Epidermal melanocyte (primary cell): Measurements from ENCODE around the gene NUP93.

Source experiments
- DNase-seq: peaks from one replicate; pipeline ENCODE4 v3.0.0; 2011; ENCODE audit warnings: low spot score; ENCODE audit not compliant: insufficient read length

NUP93 gene

DNA sequence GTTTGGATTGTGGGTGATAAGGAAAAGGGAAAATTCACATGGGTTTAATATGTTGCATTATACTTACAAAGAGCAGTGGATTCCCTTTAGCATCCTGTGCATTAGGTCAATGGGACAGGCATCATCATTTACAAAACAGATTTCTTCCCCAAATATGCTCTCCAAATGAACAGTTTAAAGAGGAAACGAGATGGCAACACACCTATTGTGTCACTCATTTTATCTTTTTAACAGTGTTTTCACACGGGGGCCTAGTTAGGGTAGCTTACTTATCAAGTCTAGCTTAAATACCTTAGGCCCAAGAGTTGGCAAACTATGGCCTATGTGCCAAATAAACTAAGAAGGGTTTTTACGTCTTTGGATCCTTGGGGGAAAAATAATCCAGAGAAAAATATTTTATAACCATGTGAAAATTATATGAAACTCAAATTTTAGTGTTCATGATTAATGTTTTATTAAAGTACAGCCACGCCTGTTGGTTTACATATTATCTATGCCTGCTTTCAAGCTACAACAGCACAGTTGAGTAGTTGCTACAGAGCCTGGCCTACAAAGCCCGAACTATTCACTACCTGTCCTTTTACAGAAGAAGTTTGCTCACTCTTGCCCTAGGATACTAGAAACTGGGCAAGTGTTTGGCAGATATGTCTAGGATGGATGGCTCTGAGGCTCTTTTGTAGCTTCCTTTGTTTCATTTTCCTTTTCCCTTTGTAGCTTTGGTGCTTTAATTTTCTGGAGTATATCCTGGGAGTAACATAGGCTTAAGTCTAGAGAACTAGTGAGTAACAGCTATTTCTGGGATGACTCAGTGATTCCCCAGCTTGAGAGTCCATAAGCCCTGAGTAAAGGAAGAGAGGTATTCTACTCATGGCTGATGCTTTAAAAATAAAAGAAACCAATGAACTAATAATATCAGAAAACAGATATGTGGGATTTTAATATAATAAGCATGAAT, 12.4 kb downstream of the NUP93 start:
- no peak for DNase-seq

DNA sequence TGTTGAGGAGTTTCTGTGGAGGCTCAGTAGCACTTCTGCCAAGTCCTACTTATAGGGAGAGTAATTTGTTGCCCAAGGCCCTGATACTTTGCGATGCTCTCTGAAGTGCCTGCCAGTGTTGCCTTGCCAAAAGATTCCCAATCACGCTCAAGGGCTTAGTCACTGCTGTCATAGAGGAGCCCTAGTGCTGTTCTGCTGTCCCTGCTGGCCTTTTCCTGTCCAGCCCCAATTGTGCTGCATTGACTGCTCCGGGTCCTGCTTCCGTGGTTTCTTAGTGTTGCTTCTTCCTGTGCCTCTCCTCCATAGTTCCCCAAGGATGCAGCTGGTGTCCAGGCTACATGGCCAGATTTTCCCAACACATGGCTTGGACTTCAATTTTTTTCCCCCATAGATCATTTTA, 13.9 kb downstream of the NUP93 start:
- DNase-seq = no peak

DNA sequence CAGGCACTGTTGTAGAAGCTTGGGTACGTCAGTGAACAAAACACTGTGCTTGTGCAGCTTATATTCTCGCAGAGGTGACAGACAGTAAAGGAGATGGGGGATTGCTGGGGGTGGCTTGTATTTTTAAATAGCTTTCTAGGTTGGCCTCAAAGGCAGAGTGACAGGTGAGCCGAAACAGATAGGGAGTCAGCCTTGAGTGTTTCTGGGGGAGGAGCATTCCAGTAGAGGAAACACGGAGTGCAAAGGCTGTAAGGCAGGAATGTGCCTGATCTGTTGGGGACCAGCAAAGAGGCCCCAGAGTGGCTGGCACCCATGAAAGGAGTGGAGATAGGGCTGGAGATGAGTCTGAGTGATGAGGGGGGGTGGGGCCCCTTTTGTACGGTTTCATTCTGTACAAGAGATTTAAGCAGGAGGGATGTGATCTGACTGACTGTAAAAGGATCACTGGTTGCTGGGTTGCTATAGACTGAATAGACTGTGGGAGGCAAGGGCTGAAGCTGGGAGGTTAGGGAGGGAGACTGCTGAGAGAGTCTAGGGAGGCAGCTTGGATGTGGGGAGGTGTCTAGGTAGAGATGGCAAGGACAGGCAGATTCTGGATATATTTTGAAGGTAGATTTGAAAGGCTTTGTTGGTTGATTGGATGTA, 15.2 kb downstream of the NUP93 start:
- DNase-seq = no peak

DNA sequence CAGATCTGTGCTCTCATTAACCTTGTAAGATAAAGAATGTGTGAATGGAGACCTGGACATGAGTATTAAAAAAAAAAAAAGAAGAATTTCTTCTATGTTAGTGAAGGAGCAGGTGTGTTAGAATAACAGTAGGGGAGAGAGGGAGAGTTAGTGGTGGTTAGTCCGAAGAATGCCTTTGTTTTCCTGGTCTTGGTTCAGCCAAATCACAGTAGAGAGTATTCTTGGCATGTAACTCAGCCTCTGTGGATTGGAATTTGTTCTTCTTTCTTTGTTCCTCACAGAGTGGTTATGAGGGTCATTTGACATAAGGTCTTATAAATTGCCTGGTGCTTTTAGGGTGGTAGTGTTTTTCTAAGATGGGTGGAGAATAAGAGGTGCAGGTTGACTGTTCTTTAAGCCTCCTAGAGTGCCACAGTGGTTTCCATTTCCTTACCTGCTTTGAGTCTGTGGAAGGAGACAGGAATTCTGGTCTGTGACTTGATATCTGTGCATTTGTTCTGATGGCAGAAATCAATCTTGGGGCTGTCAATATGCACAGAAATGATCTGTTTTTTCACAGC, 17.6 kb downstream of the NUP93 start:
- no peak for DNase-seq

GRCh38 chr16:56748191-56748590, 18.3 kb downstream of the NUP93 start:
- no peak for DNase-seq

DNA sequence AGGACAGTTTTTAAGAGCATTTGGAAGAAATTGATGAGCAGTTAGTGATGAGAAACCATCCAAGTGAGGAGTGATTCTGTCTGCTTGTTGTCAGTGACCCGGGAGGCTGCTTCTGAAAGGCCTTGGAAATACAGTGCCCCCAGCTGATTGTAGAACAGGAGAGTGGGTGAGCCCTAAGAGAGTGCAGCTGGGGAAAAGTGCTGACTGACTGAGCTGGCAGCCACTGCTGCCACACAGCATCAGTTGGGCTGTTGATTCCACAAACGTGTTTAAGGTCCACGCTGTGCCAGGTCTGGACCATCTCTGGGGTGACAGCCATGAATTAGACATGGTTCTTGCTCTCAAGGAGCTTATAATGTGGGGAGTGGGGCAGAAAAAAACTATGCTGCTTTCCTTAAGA, 18.9 kb downstream of the NUP93 start:
- no peak for DNase-seq

DNA sequence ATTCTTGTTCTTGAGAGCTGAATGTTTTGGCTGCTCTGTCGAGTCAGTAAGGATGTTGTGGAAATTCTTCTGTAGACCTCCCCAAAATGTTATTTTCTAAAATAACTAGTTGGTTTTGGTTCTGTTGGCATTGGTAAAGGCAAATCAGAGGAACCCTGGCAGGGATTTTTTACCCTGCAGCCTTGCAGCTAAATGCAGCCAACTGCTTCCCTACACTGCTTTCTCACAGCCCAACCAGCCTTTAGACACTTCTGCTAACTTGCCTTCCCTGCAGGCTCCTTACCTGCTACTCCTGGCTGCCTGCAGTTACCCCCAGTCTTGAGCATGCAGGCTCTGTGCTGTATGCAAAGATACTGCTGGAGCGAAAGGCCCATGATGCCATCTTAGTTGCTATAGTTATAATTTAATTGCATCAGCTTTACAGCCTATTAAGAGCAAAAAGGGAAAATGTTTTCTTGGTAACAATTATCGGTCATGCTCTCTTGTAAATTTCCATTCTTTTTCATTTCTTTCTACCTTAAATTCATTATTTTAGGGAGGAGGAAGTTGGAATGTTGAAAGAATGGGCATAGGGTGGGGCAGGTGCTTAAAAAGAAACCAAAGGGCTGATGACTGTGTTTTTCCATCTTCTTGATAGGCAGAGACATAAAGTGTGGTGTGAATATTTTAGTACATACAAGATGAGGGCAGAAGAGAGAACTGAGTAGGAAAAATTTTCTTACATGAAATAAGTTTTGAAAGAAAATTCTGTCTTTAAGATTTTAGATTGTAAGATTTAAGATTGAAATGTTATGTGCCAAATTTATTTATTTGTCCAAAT, 20.0 kb downstream of the NUP93 start:
- DNase-seq = no peak

DNA sequence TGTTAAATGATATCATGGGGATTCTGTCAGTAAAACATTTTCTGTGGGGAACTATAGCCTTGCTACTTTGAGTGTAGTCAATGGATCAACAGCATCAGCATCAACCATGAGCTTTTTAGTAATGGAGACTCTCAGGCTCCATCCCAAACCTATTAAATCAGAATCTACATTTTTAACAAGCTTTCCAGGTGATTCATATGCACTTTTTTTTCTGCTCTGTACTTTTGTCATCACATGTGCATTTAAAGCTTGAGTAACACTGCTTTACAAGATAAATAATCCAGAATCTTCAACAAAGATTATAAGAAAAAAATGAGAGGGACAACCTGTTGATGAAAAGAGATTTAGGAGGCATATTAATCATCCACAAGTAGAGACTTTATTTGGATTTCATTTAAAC, 23.5 kb downstream of the NUP93 start:
- no peak for DNase-seq

DNA sequence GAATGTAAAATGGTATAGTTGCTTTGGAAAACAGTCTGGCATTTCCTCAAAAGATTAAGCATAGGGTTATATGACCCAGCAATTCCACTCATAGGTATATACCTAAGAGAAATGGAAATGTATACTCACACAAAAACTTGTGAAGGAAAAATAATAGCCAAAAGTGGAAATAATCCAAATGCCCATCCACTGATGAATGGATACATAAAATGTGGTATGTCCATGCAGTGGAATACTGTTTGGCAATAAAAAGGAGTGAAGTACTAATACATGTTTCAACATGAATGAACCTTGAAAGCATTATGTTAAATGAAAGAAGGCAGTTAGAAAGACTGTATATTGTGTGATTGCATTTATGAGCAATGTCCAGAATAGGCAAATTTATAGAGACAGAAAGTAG, 25.1 kb downstream of the NUP93 start:
- DNase-seq = no peak

- DNase-seq = no peak
Observed at GRCh38 chr16:56758432-56758831, 28.5 kb downstream of the NUP93 start.

GRCh38 chr16:56758930-56759329, 29.0 kb downstream of the NUP93 start:
- no peak for DNase-seq

DNA sequence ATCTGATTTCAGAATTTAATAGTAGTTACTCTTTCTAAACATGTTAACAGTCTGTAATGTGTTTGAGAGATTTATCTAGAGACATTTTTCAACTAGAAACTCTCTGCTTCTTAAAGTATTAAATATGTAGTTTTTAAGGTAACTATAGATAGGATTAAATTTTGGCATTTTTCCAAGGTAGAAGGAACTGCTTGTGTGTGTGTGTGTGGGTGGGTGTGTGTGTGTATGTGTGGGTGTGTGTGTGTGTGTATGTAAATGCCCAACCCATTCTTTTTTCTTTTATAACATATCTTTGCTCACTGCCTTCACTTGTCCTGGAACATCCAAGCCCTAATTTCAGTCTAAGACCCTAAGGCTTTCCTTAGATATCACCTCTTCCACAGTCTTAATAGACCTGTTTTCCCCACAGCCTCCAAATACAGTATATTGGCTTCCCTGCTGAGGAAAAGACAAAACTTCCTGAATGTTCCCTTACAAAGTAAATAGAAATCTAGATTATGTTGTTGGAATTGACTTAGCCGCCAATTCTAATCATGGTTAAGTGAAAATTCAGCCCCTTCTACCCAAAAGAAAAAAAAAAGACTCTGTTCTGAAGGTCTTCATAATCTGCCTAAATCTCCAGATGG, 33.5 kb downstream of the NUP93 start:
- no peak for DNase-seq

DNA sequence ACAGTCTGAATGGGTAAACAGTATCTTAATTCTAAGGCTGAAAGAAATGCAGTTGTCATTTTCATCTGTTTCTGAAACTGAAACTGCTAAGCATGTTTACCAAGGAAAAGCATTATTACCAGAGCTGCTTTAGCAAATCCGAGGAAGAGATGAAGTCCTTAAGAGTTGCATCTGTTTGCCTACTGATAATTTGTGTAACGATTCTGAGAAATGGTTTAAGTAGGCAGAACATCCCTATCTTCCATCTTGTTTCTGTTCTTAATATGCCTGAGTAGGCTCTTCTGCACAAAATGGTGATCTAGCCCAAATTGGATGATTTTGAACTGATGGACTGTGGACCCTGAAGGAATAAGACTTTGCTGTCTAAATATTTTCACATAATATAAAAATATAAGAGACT, 34.9 kb downstream of the NUP93 start:
- no peak for DNase-seq

GRCh38 chr16:56765949-56766348, 36.0 kb downstream of the NUP93 start:
- DNase-seq = no peak

GRCh38 chr16:56767024-56767423, 37.1 kb downstream of the NUP93 start:
- no peak for DNase-seq

DNA sequence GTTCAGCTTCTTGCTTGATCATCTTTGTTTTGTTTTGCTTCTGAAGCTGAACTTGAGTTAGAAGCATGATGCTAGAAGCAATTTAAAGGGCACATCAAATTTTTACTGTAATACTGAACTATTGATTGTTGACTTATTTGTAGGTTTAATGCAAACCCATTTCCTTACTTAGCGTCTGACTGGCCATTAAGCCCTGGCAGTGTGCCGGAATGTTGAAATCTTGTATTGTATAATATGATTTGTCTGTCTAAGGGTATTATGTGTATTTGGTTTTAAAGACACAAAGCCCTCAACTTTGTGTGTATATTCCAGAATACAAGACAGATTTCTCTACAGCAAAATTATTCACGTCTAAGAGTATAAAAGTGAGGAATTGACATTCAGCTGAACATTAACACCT, 39.7 kb downstream of the NUP93 start:
- DNase-seq = no peak

GRCh38 chr16:56771558-56772279, 41.8 kb downstream of the NUP93 start:
- DNase-seq = no peak

DNA sequence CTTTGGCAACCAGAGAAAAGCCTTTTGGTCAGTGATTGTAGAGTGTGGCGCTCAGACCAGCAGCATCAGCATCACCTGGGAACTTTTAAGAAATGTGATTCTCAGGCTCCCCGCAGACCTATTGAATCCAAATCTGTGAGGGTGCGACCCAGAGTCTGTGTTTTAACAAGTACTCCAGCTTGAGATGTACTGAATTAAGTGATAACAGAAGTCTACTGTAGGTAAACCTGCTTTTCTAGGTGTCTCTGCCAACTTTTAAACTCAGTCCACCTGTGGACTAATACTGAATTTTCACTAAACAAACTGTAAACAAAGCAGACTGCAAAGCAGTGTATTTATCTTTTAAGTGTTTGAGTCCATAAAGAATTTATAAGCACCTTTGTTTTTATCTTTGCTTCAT, 43.6 kb downstream of the NUP93 start:
- no peak for DNase-seq

DNA sequence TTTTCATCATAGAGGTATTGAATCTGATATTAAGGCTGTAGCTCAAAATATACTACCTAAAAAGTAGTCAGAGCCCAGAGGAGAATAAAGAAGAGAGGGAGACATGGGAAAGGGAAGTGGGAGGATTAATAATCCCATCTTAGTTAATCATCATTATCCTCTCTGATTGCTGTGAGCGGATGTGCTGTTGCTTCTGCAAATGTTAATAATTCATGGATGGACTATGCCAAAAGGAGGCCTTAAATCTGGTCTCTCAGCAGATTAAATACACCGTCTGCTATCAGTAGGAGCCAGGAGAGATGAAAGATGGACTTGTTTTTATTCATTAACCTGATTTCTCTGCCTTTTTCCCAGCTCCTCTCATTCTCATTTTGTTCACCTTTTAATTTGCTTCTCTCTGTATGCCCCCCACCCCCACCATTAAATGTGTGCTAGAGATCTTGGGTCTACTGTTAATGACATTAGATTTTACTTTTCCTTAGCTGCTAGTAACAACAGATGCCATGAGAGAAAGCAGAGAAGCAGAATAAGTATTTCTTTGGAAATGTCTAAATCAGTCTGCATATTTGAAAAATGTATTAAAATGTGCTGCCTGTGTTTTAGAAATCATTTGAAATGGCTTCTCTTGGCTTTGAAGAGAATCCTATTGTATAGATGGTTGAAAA, 44.2 kb downstream of the NUP93 start:
- DNase-seq = no peak

GRCh38 chr16:56775162-56775561, 45.2 kb downstream of the NUP93 start:
- DNase-seq = no peak
